ENCODE results near the gene NAA20.
A peak's percentile ranks its signal among the peaks of the same experiment; 100 is the strongest.

The NAA20 gene

DNA sequence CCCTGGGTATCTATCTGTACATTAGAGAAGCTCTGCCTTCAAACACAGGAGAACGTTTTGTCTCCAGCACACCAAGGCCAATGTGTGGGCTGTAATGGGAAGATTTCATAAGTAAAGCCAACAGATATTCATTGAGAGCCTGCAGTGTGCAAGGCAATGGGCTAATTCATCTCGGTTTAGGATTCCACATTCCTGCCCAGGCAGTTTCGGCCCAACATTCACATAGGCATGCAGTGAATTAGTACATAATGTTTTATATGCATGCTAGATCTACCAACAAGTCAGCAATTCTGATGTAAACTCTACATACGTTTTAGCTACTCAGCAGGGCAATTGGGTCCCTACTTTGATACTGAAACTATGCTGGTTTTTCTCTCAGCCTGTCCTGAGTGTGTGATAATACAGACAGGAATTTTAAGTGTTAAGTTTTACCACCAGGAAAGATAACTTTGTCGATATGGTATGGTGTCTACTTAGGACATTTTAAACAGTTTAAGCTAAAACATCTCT, 46.9 kb upstream of the NAA20 start:
- no peak overlapping the region for H3K4me3 ChIP-seq (ENCODE audit: low read length)
- no peak for DNase-seq (ENCODE audit: low read depth)
- TF ChIP-seq, protein P1, sequence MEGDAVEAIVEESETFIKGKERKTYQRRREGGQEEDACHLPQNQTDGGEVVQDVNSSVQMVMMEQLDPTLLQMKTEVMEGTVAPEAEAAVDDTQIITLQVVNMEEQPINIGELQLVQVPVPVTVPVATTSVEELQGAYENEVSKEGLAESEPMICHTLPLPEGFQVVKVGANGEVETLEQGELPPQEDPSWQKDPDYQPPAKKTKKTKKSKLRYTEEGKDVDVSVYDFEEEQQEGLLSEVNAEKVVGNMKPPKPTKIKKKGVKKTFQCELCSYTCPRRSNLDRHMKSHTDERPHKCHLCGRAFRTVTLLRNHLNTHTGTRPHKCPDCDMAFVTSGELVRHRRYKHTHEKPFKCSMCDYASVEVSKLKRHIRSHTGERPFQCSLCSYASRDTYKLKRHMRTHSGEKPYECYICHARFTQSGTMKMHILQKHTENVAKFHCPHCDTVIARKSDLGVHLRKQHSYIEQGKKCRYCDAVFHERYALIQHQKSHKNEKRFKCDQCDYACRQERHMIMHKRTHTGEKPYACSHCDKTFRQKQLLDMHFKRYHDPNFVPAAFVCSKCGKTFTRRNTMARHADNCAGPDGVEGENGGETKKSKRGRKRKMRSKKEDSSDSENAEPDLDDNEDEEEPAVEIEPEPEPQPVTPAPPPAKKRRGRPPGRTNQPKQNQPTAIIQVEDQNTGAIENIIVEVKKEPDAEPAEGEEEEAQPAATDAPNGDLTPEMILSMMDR (conservative IDR thresholded peaks at IDR 0.05; ENCODE audit: low read depth, low read length): no peak

DNA sequence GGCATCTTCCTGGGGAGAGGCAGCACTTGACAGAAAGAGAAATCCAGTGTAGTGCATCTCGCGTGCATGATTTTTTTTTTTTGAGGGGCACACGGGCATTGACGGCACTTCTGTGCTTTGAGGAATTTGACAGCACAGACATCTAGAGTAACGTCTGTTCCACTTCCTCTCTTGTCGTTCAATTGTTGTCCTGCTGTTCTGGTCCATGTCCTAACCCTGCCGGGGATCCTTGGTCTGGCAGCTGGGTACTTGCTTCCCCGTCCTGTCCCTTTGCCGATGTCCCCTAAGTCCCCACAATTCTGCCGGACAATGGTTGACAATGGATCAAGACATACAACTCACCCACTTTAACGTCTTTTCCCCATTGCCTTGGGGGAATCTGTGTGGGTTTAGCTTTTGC, 46.0 kb upstream of the NAA20 start:
- TF ChIP-seq, protein P1 (conservative IDR thresholded peaks at IDR 0.05; ENCODE audit: low read depth, low read length): no peak

DNA sequence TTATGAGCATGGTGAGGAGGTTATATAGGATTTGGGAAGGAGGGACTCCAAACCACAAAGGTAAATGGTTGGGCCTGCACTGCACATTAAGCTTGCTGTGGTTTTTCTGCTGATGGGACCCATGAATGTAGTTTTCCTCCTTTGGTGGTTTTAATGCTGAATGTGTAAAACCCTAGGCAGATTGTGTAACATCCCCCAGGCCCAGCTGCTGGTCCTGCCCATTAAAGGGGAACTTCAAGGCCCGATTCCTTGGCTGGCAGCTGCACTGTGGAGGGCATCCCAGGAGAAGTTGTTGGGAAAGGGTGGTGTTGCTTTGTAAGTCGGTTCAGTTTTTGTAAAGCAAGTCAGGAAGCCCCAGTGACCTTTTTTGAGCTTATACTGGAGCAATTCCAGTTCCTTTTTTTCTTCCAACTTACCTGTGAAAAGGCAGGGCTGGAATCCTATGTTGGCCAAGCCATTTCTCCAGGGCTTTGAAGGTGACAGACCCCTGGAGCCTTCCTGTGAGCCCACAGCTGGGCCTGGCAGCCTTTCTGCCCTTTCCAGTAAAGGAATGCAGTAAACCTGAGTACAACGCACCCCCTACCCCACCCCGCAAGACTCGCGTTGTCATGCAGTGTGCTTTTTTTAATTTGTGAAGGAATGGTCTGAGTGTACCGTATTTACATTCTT, 43.1 kb upstream of the NAA20 start:
- no peak for DNase-seq (ENCODE audit: low read depth)
- H3K4me3 ChIP-seq (ENCODE audit: low read length): peak overlapping the region; percentile 63
- TF ChIP-seq, protein P1 (conservative IDR thresholded peaks at IDR 0.05; ENCODE audit: low read depth, low read length): no peak

More for the DNA sequence above, 46.0 kb upstream of the NAA20 start:
- H3K4me3 ChIP-seq (ENCODE audit: low read length): no peak overlapping the region
- DNase-seq (ENCODE audit: low read depth): no peak

DNA sequence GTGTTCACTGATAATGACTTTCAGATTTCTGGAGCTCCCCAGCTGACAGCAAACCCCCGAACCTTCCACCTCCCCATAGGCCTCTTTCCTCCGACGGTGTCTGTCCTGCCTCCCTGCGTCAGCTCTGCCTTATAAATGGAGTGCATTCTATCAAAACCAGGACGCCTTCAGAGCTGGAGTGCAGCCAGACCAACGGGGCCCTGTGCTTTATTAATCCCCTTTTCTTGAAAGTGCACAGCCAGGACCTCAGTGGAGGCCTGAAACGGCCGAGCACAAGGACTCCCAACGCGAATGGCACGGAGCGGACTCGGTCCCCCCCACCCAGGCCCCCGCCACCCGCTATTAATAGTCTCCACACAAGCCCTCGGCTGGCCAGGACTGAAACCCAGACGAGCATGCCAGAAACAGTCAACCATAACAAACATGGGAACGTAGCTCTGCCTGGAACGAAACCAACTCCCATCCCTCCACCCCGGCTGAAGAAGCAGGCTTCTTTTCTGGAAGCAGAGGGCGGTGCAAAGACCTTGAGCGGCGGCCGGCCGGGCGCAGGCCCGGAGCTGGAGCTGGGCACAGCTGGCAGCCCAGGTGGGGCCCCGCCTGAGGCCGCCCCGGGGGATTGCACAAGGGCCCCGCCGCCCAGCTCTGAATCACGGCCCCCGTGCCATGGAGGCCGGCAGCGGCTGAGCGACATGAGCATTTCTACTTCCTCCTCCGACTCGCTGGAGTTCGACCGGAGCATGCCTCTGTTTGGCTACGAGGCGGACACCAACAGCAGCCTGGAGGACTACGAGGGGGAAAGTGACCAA, 42.3 kb upstream of the NAA20 start:
- DNase-seq (ENCODE audit: low read depth): peak; percentile 93
- TF ChIP-seq, protein P1 (conservative IDR thresholded peaks at IDR 0.05; ENCODE audit: low read depth, low read length): no peak
- peak overlapping the region; percentile 63 for H3K4me3 ChIP-seq (ENCODE audit: low read length)

DNA sequence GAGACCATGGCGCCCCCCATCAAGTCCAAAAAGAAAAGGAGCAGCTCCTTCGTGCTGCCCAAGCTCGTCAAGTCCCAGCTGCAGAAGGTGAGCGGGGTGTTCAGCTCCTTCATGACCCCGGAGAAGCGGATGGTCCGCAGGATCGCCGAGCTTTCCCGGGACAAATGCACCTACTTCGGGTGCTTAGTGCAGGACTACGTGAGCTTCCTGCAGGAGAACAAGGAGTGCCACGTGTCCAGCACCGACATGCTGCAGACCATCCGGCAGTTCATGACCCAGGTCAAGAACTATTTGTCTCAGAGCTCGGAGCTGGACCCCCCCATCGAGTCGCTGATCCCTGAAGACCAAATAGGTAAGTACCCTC, 41.7 kb upstream of the NAA20 start:
- DNase-seq (ENCODE audit: low read depth): no peak
- peak overlapping the region; percentile 63 for H3K4me3 ChIP-seq (ENCODE audit: low read length)
- TF ChIP-seq, protein P1 (conservative IDR thresholded peaks at IDR 0.05; ENCODE audit: low read depth, low read length): no peak

DNA sequence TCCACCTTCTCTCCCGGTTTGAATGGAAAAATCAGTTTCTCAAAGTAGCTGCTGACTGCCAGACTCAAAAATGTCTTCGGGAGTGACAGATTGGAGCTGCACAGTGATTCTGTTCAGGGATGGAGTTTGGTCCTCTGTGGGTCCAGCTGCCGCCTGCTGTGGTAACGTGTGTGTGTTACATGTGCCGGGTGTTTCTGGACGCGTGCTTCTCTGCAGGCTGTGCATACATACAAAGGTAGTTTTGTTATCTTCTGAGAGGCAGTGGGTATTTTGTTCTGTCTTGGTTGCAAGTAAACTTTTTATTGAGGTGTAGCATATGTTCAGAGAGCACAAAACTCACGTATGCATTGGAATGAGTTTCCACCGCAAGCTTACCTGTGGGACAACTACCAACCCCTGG, 41.3 kb upstream of the NAA20 start:
- peak overlapping the region; percentile 63 for H3K4me3 ChIP-seq (ENCODE audit: low read length)
- no peak for DNase-seq (ENCODE audit: low read depth)
- TF ChIP-seq, protein P1 (conservative IDR thresholded peaks at IDR 0.05; ENCODE audit: low read depth, low read length): no peak
